ENCODE data around the gene FGGY.

DNA sequence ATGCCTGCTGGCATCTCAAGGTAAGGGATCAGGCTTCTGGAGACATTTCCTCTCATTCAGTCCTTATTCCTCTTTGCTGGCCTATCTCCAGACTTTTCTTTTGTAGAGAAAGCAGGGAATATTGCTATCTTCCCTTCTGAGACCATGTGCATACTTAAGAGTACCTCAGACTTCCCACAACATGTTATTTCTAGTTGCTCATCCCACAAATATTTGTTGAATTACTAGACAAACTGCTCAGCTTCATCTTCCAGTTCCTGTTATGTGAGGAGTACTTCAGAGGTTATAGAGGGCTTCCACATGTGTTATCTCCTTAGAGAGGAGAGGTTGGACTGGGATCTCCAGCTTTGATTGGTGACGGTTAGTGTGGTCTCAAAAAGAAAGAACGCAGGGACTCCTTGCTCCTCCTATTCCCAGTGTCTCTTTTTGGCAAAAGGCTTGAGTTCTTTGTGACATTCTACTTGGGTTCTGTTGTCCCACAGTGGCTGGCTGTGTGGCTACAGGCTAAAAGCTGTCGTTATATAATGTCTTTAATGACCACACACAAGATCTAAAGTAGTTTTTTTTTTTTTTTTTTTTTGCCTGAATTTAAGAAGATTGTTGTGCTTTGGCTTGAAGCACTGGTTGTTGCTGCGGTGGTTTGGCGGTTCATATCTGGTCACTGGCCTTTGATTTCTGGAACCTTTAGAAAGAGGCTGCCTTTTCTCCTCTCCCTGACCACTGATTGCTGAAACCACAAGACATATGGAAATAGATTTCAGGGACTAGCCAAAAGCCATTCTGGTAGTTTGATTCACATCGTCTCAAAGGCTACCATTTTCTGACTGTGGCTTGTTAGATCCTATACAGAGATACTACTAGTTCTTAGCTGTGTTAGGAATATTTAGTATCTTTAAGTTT is 78.7 kb downstream of the FGGY start:
- TF ChIP-seq, protein P1, sequence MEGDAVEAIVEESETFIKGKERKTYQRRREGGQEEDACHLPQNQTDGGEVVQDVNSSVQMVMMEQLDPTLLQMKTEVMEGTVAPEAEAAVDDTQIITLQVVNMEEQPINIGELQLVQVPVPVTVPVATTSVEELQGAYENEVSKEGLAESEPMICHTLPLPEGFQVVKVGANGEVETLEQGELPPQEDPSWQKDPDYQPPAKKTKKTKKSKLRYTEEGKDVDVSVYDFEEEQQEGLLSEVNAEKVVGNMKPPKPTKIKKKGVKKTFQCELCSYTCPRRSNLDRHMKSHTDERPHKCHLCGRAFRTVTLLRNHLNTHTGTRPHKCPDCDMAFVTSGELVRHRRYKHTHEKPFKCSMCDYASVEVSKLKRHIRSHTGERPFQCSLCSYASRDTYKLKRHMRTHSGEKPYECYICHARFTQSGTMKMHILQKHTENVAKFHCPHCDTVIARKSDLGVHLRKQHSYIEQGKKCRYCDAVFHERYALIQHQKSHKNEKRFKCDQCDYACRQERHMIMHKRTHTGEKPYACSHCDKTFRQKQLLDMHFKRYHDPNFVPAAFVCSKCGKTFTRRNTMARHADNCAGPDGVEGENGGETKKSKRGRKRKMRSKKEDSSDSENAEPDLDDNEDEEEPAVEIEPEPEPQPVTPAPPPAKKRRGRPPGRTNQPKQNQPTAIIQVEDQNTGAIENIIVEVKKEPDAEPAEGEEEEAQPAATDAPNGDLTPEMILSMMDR (IDR thresholded peaks at IDR 0.05; ENCODE audit: low read depth, low read length): no peak
- no peak for TF ChIP-seq POLR2A (IDR thresholded peaks at IDR 0.05; ENCODE audit: extremely low read depth, insufficient read length)
